ENCODE results near the gene MSRB3. TPM values are rescaled to one million over a fixed set of nuclear protein-coding genes. Genes with fewer than 3 reads are reported as not detected.
A peak's percentile ranks its signal among the peaks of the same experiment; 100 is the strongest.

Gene MSRB3
- polyA plus RNA-seq, 1 donor from 2014 or later: 0.19 TPM

DNA sequence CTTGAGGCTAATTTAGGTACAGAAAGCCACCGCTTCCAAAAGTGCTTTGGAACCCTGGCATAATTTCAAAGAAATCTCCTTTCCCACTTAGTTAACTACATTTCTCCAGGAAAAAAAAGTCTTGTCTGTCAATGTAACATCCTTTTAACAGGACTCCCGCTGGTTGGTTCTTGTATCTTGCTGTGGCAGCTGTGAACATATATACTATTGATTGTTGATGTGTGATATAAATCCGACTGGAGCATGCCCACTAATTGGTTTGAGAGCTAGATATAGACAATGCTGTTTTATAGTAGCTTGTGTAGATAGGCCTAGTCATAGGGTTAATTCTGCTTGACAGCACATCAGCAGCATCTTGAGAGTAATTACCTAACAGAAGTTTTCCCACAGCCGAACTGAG is 89.6 kb downstream of the MSRB3 start:
- no peak for TF ChIP-seq RAD21 (conservative IDR thresholded peaks at IDR 0.05)
- TF ChIP-seq POLR2AphosphoS5 (IDR thresholded peaks at IDR 0.05): peak; percentile 74
- TF ChIP-seq, protein P1, sequence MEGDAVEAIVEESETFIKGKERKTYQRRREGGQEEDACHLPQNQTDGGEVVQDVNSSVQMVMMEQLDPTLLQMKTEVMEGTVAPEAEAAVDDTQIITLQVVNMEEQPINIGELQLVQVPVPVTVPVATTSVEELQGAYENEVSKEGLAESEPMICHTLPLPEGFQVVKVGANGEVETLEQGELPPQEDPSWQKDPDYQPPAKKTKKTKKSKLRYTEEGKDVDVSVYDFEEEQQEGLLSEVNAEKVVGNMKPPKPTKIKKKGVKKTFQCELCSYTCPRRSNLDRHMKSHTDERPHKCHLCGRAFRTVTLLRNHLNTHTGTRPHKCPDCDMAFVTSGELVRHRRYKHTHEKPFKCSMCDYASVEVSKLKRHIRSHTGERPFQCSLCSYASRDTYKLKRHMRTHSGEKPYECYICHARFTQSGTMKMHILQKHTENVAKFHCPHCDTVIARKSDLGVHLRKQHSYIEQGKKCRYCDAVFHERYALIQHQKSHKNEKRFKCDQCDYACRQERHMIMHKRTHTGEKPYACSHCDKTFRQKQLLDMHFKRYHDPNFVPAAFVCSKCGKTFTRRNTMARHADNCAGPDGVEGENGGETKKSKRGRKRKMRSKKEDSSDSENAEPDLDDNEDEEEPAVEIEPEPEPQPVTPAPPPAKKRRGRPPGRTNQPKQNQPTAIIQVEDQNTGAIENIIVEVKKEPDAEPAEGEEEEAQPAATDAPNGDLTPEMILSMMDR (IDR thresholded peaks at IDR 0.05; ENCODE audit: poor library complexity, severe bottlenecking): no peak
- TF ChIP-seq, protein P2, sequence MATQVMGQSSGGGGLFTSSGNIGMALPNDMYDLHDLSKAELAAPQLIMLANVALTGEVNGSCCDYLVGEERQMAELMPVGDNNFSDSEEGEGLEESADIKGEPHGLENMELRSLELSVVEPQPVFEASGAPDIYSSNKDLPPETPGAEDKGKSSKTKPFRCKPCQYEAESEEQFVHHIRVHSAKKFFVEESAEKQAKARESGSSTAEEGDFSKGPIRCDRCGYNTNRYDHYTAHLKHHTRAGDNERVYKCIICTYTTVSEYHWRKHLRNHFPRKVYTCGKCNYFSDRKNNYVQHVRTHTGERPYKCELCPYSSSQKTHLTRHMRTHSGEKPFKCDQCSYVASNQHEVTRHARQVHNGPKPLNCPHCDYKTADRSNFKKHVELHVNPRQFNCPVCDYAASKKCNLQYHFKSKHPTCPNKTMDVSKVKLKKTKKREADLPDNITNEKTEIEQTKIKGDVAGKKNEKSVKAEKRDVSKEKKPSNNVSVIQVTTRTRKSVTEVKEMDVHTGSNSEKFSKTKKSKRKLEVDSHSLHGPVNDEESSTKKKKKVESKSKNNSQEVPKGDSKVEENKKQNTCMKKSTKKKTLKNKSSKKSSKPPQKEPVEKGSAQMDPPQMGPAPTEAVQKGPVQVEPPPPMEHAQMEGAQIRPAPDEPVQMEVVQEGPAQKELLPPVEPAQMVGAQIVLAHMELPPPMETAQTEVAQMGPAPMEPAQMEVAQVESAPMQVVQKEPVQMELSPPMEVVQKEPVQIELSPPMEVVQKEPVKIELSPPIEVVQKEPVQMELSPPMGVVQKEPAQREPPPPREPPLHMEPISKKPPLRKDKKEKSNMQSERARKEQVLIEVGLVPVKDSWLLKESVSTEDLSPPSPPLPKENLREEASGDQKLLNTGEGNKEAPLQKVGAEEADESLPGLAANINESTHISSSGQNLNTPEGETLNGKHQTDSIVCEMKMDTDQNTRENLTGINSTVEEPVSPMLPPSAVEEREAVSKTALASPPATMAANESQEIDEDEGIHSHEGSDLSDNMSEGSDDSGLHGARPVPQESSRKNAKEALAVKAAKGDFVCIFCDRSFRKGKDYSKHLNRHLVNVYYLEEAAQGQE (IDR thresholded peaks at IDR 0.05; ENCODE audit: borderline replicate concordance): no peak
- TF ChIP-seq EZH2 (IDR thresholded peaks at IDR 0.05; ENCODE audit: borderline replicate concordance, insufficient read depth, low read length, poor library complexity, severe bottlenecking): no peak
- TF ChIP-seq SMC3 (conservative IDR thresholded peaks at IDR 0.05; ENCODE audit: poor library complexity): no peak
- no peak for TF ChIP-seq TAF1 (IDR thresholded peaks at IDR 0.05; ENCODE audit: low read depth)
- no peak for TF ChIP-seq MXI1 (conservative IDR thresholded peaks at IDR 0.05; ENCODE audit: poor library complexity, severe bottlenecking)
- peak; percentile 74 for TF ChIP-seq EP300 (conservative IDR thresholded peaks at IDR 0.05; ENCODE audit: poor library complexity, severe bottlenecking)

DNA sequence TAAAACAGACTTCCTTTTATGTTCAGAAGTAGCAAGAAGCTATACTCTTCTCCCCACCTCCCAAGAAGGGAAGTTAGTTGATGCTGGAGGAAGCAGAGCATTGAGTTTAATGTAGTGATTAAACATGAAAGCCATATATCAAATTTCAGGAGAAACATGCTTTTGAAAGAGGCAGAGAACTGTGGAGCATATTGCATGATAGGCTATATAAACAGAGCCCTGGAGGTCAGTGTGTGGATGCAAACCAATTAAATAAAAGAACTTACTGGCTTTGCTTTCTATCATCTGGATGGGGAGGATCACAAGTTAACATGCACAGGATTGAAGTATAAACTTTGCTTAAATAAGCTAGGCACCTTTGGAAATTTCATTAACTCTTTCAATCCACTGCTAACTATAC is 94.1 kb downstream of the MSRB3 start:
- no peak overlapping the region for H3K4me2 ChIP-seq (ENCODE audit: low read length)
- H3K36me3 ChIP-seq (ENCODE audit: insufficient read depth, low read length): no peaks in the 10 kb centered on the region
- no peaks in the 10 kb centered on the region for H3K9me3 ChIP-seq (ENCODE audit: low read length)
- H3K4me3 ChIP-seq (ENCODE audit: low read length): no peak overlapping the region
- no peak for TF ChIP-seq SMC3 (conservative IDR thresholded peaks at IDR 0.05; ENCODE audit: poor library complexity)
- TF ChIP-seq TAF1 (IDR thresholded peaks at IDR 0.05; ENCODE audit: low read depth): no peak
- TF ChIP-seq, protein P2 (IDR thresholded peaks at IDR 0.05; ENCODE audit: borderline replicate concordance): no peak
- TF ChIP-seq EP300 (conservative IDR thresholded peaks at IDR 0.05; ENCODE audit: poor library complexity, severe bottlenecking): no peak
- TF ChIP-seq, protein P1 (IDR thresholded peaks at IDR 0.05; ENCODE audit: poor library complexity, severe bottlenecking): no peak
- no peak for TF ChIP-seq RAD21 (conservative IDR thresholded peaks at IDR 0.05)
- TF ChIP-seq MXI1 (conservative IDR thresholded peaks at IDR 0.05; ENCODE audit: poor library complexity, severe bottlenecking): no peak
- no peak for TF ChIP-seq EZH2 (IDR thresholded peaks at IDR 0.05; ENCODE audit: borderline replicate concordance, insufficient read depth, low read length, poor library complexity, severe bottlenecking)
- TF ChIP-seq POLR2AphosphoS5 (IDR thresholded peaks at IDR 0.05): no peak
- H3K9me2 ChIP-seq (ENCODE audit: insufficient read depth, low read length): no peaks in the 10 kb centered on the region
- H2AFZ ChIP-seq (ENCODE audit: low read depth, low read length): no peak overlapping the region
- H3K27me3 ChIP-seq (ENCODE audit: insufficient read depth, low read depth, low read length): no peaks in the 10 kb centered on the region
- H3K9ac ChIP-seq (ENCODE audit: low read length): no peak overlapping the region
- no peaks in the 10 kb centered on the region for H3K79me2 ChIP-seq (replicated peaks; ENCODE audit: insufficient read depth, low read length)
- peaks cover 2% of the 10 kb centered on the region for H3F3A ChIP-seq (ENCODE audit: insufficient read depth, low read length, poor library complexity, severe bottlenecking)
- no peak overlapping the region for H3K27ac ChIP-seq (ENCODE audit: low read length)
- no peaks in the 10 kb centered on the region for H4K20me1 ChIP-seq (ENCODE audit: insufficient read depth)

More for the DNA sequence above, 89.6 kb downstream of the MSRB3 start:
- Histone ChIP-seq H3K27ac (ENCODE audit: low read length) (no peak overlapping the region), H2AFZ (ENCODE audit: low read depth, low read length) (no peak overlapping the region), H3K36me3 (ENCODE audit: insufficient read depth, low read length) (no peaks in the 10 kb centered on the region), H3K9ac (ENCODE audit: low read length) (no peak overlapping the region), H3K79me2 (replicated peaks; ENCODE audit: insufficient read depth, low read length) (no peaks in the 10 kb centered on the region), H3K4me2 (ENCODE audit: low read length) (peak overlapping the region; percentile 13), H3K9me3 (ENCODE audit: low read length) (no peaks in the 10 kb centered on the region), H4K20me1 (ENCODE audit: insufficient read depth) (no peaks in the 10 kb centered on the region), H3K9me2 (ENCODE audit: insufficient read depth, low read length) (no peaks in the 10 kb centered on the region), H3F3A (ENCODE audit: insufficient read depth, low read length, poor library complexity, severe bottlenecking) (peaks cover 2% of the 10 kb centered on the region), H3K27me3 (ENCODE audit: insufficient read depth, low read depth, low read length) (no peaks in the 10 kb centered on the region), H3K4me3 (ENCODE audit: low read length) (no peak overlapping the region)
